Naive B cell (primary cell): ENCODE results near the gene KLHL20. TPM values are rescaled to one million over a fixed set of nuclear protein-coding genes. Genes with fewer than 3 reads are reported as not detected.
A peak's percentile ranks its signal among the peaks of the same experiment; 100 is the strongest.

ENCODE experiments used
- ATAC-seq, 2 donors: fragments of 150-1000 bp; cut with Tn5 transposase; 2 replicates each; pipeline ENCODE4 v1.10.0; 2021; ENCODE audit warnings: low read depth in 2 of 2, mild to moderate bottlenecking in 2 of 2, moderate library complexity in 2 of 2
- DNase-seq: peaks from one replicate; pipeline ENCODE4 v3.0.0; 2022
- H3K27ac Mint-ChIP-seq, 6 donors: one replicate each; pipeline ENCODE4 v1.8.0; 2020 to 2022; ENCODE audit warnings: mild to moderate bottlenecking in 6 of 6, mixed read lengths in 6 of 6, moderate library complexity in 5 of 6, inconsistent platforms in 2 of 6
- H3K27me3 Mint-ChIP-seq, 3 donors: one replicate each; pipeline ENCODE4 v1.8.0; 2021 to 2022; ENCODE audit warnings: mixed read lengths in 3 of 3, mild to moderate bottlenecking in 1 of 3
- H3K36me3 Mint-ChIP-seq, 2 donors: one replicate each; pipeline ENCODE4 v1.8.0; 2020 to 2022; ENCODE audit warnings: mixed read lengths in 2 of 2, inconsistent platforms in 1 of 2, mild to moderate bottlenecking in 1 of 2
- H3K4me1 Mint-ChIP-seq, 3 donors: one replicate each; pipeline ENCODE4 v1.8.0; 2020 to 2022; ENCODE audit warnings: mixed read lengths in 3 of 3, inconsistent platforms in 1 of 3, mild to moderate bottlenecking in 1 of 3, moderate library complexity in 1 of 3
- H3K4me3 Mint-ChIP-seq, 8 donors: one replicate each; pipeline ENCODE4 v1.8.0; 2020 to 2022; ENCODE audit warnings: mild to moderate bottlenecking in 8 of 8, mixed read lengths in 8 of 8, moderate library complexity in 8 of 8, inconsistent platforms in 2 of 8
- H3K9me3 Mint-ChIP-seq, 7 donors: one replicate each; pipeline ENCODE4 v1.8.0; 2020 to 2022; ENCODE audit warnings: mixed read lengths in 7 of 7, mild to moderate bottlenecking in 5 of 7, inconsistent platforms in 2 of 7, moderate library complexity in 1 of 7
- polyA plus RNA-seq, 6 donors: library from polyadenylated mRNA; unstranded; fragments of 300-500 nt; fragmentation: Illumina TruSeq; gene quantifications; one replicate each; pipeline ENCODE4 v1.2.3, GENCODE V29; 2021; ENCODE audit warnings: low read depth in 6 of 6

The KLHL20 gene
- polyA plus RNA-seq, 6 donors from 2014 or later, result 13.8 to 25.3 (median 20.8) TPM

DNA sequence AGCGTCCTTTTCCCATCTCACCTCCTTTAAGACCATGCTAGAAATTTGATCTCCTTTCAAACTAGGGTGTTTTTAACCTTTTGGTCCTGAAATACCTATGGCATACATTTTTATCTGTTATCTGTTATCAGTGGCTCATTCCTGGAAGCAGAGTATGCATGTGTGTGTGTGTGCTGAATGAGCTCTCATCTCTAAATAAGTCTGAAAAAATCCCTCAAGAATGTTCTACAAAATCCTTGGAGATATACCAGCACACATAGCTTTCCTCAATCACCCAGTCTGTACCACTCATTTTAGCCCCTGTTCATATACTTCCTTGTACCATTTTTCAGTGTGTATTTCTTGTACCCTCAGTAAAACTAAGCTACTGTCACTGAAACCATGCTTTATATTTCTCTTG, 103.7 kb downstream of the KLHL20 start:
- H3K4me1 Mint-ChIP-seq, result peaks cover 30 to 50% (median 48%) of the 10 kb centered on the region in 3 donors
- DNase-seq (no peak), ATAC-seq (no peak)
- no peaks in the 10 kb centered on the region for H3K9me3 Mint-ChIP-seq
- H3K36me3 Mint-ChIP-seq, result peaks cover 0 to 8% of the 10 kb centered on the region in 2 donors
- peak overlapping the region in 1 of 8 donors; percentile 47 for H3K4me3 Mint-ChIP-seq
- no peak overlapping the region for H3K27ac Mint-ChIP-seq
- no peaks in the 10 kb centered on the region for H3K27me3 Mint-ChIP-seq

DNA sequence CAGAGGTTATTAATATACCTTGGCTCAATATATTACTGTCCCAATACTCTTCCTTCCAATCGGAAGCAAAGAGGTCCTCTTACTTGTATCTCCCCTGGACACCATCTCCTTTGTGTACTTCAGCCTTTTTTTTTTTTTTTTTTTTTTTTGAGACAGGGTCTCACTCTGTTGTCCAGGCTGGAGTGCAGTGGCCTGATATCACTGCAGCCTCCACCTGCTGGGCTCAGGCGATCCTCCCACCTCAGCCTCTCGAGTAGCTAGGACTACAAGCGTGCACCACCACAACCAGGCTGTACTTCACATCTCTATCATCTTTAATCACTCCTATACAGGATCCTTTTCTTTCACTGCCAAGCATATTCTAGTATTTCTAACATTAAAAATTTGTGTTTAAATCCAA, 106.9 kb downstream of the KLHL20 start:
- Mint-ChIP-seq H3K36me3 (peaks cover 0 to 8% of the 10 kb centered on the region in 2 donors), H3K9me3 (no peaks in the 10 kb centered on the region), H3K4me1 (peaks cover 28 to 43% (median 40%) of the 10 kb centered on the region in 3 donors), H3K27me3 (no peaks in the 10 kb centered on the region), H3K27ac (peak overlapping the region in 2 of 6 donors; percentile 44 to 68), H3K4me3 (peak overlapping the region in 2 of 8 donors; percentile 59)
- no peak for ATAC-seq
- no peak for DNase-seq

DNA sequence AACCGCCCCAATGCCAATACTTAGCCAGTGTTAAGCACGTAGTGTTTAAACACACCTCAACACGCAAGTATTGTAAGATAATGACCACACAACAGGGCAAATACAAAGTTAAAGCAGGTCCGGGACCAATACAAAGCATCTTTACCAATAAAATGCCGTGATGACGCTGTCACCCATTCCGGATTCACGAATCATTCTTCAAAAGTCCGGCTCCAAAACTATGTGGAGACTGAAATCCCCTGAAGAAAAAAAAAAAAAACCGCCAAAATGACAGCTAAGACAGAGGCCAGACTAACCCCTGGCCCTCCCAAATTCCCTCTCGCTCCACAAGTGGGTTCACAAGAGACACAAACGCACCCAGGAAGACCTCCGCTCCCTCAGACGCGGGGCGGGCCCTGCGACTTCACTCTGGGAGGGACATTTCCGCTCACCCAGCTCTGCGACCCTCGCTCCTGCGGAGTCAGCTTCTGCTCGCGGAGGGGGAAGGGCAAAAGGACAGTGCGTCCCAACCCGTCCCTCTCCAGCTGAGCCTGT, 109.1 kb downstream of the KLHL20 start:
- DNase-seq (no peak), ATAC-seq (peak in 1 of 2 donors; percentile 6)
- H3K27ac Mint-ChIP-seq, result peak overlapping the region; percentile 86 to 97 (median 96)
- H3K9me3 Mint-ChIP-seq, result no peaks in the 10 kb centered on the region
- H3K4me3 Mint-ChIP-seq, result peak overlapping the region; percentile 92 to 99 (median 97)
- H3K36me3 Mint-ChIP-seq, result peaks cover 0 to 5% of the 10 kb centered on the region in 2 donors
- no peaks in the 10 kb centered on the region for H3K27me3 Mint-ChIP-seq
- peaks cover 28 to 40% (median 37%) of the 10 kb centered on the region in 3 donors for H3K4me1 Mint-ChIP-seq

DNA sequence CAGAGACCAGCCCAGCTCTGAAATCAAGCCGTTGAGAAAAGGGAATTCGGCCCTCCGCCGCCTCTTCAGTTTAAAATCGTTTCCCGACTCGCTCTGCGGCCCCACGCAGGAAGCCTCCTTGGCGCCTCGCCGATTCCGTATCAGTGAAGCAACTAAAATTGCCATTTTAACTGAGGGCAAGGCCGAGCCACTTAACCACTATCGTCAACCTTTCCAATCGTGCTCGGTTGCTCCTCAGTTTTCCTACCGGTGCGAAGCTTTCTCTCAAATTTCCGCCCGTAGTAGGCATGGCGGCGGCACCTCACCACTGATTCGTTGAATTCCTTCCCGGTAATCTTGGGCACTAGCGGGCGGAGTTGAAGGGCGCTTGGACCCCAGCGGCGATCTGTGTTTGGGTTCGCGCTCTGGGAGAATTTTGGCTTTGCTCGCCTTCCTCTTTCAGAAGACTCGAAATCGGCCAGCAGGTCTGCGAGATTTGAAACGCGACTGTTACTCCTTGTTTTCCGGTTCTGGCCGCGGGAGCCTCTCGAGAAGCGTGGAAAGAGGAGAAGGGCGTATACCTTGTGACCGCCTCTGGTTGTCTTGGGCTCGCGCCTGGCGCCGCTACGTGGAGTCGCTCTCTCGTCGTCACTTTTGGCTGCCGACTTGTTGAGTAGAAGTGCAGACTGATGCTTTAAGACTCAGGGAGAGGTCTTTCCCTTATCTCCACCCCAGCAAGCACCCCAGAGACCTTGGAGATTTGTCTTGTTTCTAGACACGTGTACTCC, 109.7 kb downstream of the KLHL20 start, which contains the start of the genes CENPL and DARS2:
Gene CENPL, minus strand, starts transcription at position 569 of the 767 bp plus-strand sequence. CDS start 13,584 bp downstream, outside the sequence.
Gene DARS2, plus strand, starts transcription at position 359 of the 767 bp plus-strand sequence. CDS start 557 bp downstream, outside the sequence.
- H3K4me1 Mint-ChIP-seq, result peaks cover 28 to 41% (median 40%) of the 10 kb centered on the region in 3 donors
- H3K9me3 Mint-ChIP-seq, result no peaks in the 10 kb centered on the region
- ATAC-seq (peak; percentile 85 to 87), DNase-seq (peak; percentile 89)
- H3K36me3 Mint-ChIP-seq, result peaks cover 0 to 8% of the 10 kb centered on the region in 2 donors
- peak within 1 kb of the TSS; percentile 86 to 97 (median 96) for H3K27ac Mint-ChIP-seq
- no peaks in the 10 kb centered on the region for H3K27me3 Mint-ChIP-seq
- H3K4me3 Mint-ChIP-seq, result peak within 1 kb of the TSS; percentile 92 to 99 (median 97)

DNA sequence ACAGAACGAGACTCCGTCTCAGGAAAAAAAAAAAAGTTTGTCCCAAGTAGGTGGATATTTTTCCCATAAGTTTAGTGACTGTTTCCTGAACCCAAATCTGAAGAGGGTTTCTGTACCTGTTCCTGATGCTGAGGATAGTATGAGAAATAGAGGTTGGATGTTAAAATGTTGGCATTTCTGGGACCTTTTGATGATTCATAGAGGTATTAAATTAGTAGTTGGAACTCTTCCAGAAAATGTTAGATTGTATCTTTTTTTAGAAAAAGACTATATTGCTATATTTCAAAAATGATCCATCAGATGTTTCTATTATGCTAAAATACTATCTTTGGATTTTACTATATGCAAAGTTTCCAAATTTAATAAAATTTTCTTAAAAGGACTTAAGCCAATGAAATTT, 112.8 kb downstream of the KLHL20 start:
- Mint-ChIP-seq H3K27ac (peak overlapping the region in 1 of 6 donors; percentile 80), H3K4me1 (peaks cover 20 to 30% (median 28%) of the 10 kb centered on the region in 3 donors), H3K4me3 (peak overlapping the region in 1 of 8 donors; percentile 42), H3K9me3 (no peaks in the 10 kb centered on the region), H3K36me3 (peaks cover 0 to 8% of the 10 kb centered on the region in 2 donors), H3K27me3 (no peaks in the 10 kb centered on the region)
- DNase-seq, result no peak
- ATAC-seq, result no peak

DNA sequence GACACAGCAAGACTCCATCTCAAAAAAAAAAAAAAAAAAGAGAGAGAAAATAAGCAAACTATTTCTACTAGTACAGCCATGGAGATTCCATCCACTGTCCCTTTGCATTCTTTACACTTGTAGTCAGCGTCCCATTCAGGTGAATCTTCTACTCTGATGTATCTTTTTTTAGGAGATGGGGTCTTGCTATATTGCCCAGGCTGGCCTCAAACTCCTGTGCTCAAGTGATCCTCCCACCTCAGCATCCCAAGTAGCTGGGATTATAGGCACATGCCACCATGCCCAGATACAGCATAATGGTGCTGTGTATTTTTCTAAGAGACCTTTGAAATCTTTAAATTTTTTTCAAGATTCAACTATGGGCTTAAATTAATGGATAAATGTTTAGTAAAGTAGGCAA, 118.0 kb downstream of the KLHL20 start:
- peaks cover 0 to 5% (median 0%) of the 10 kb centered on the region in 3 donors for H3K4me1 Mint-ChIP-seq
- ATAC-seq (no peak), DNase-seq (no peak)
- peaks cover 8% of the 10 kb centered on the region in 2 donors for H3K36me3 Mint-ChIP-seq
- no peaks in the 10 kb centered on the region for H3K9me3 Mint-ChIP-seq
- no peak overlapping the region for H3K27ac Mint-ChIP-seq
- H3K4me3 Mint-ChIP-seq, result no peak overlapping the region
- H3K27me3 Mint-ChIP-seq, result no peaks in the 10 kb centered on the region

Other genes with a start within 250 kb of the KLHL20 start
- gene PRDX6, start 237.6 kb upstream of the KLHL20 start, polyA plus RNA-seq, result 100 to 1,000 TPM in 5 of 6 donors, 10 to 100 TPM in 1; 93.7 to 143 (median 118) TPM
- not detected for gene SLC9C2, start 111.9 kb upstream of the KLHL20 start, polyA plus RNA-seq
- not detected for gene TEX50, start 79.6 kb upstream of the KLHL20 start, polyA plus RNA-seq
- gene ANKRD45, start 45.1 kb upstream of the KLHL20 start, polyA plus RNA-seq, result not detected
- 10 to 100 TPM in 2 of 6 donors, 1 to 10 TPM in 4; 5.8 to 13.8 (median 8.5) TPM for gene DARS2, start 109.7 kb downstream of the KLHL20 start, polyA plus RNA-seq
- gene CENPL, start 109.9 kb downstream of the KLHL20 start, polyA plus RNA-seq, result 1 to 10 TPM; 4.5 to 9.4 (median 7.4) TPM
- gene GAS5, start 153.0 kb downstream of the KLHL20 start, polyA plus RNA-seq, result 100 to 1,000 TPM; 277 to 369 (median 323) TPM
- 1 to 10 TPM in 5 of 6 donors, under 1 TPM in 1; 0.05 to 6.7 (median 2.5) TPM for gene ZBTB37, start 153.4 kb downstream of the KLHL20 start, polyA plus RNA-seq
- gene SERPINC1, start 202.3 kb downstream of the KLHL20 start, polyA plus RNA-seq, result under 1 TPM in 1 of 6 donors, not detected in 5; 0.29 TPM